ENCODE data around the gene RIMBP2. TPM values are rescaled to one million over a fixed set of nuclear protein-coding genes. Genes with fewer than 3 reads are reported as not detected.

Gene RIMBP2
- polyA plus RNA-seq, 1 donor (not counting 4 experiments of a cell fraction or from before 2014, with no cell fraction given): 0.16 TPM

- Histone ChIP-seq H3K27ac (ENCODE audit: control insufficient read depth, insufficient read depth, low read length) (no peak overlapping the region), H2AFZ (ENCODE audit: control insufficient read depth, low read length) (no peak overlapping the region), H4K20me1 (ENCODE audit: control insufficient read depth, extremely low read depth, insufficient read depth, low read length) (no peaks in the 10 kb centered on the region), H3K36me3 (ENCODE audit: control insufficient read depth in 2 of 2, extremely low read depth in 1 of 2, insufficient read depth in 2 of 2, low read length in 2 of 2) (no peaks in the 10 kb centered on the region), H3K27me3 (ENCODE audit: control insufficient read depth, extremely low read depth, insufficient read depth, low read length) (no peaks in the 10 kb centered on the region), H3K9me1 (ENCODE audit: control insufficient read depth, extremely low read depth, insufficient read depth, low read length) (no peaks in the 10 kb centered on the region), H3K9me3 (ENCODE audit: control insufficient read depth, low read depth, low read length) (peaks cover 3% of the 10 kb centered on the region), H3K4me2 (ENCODE audit: control insufficient read depth, extremely low read depth, insufficient read depth, low read depth, low read length) (no peak overlapping the region), H3K79me2 (ENCODE audit: control insufficient read depth, insufficient read depth, low read length) (no peaks in the 10 kb centered on the region), H3K4me1 (ENCODE audit: control insufficient read depth, extremely low read depth, insufficient read depth, low read length) (no peaks in the 10 kb centered on the region), H3K9ac (ENCODE audit: control insufficient read depth, extremely low read depth, insufficient read depth, low read length) (no peak overlapping the region), H3K4me3 (ENCODE audit: control insufficient read depth in 2 of 3, extremely low read depth in 1 of 3, insufficient read depth in 2 of 3, low read depth in 1 of 3, low read length in 3 of 3) (no peak overlapping the region)
- FAIRE-seq: no peak
- TF ChIP-seq, protein P1, sequence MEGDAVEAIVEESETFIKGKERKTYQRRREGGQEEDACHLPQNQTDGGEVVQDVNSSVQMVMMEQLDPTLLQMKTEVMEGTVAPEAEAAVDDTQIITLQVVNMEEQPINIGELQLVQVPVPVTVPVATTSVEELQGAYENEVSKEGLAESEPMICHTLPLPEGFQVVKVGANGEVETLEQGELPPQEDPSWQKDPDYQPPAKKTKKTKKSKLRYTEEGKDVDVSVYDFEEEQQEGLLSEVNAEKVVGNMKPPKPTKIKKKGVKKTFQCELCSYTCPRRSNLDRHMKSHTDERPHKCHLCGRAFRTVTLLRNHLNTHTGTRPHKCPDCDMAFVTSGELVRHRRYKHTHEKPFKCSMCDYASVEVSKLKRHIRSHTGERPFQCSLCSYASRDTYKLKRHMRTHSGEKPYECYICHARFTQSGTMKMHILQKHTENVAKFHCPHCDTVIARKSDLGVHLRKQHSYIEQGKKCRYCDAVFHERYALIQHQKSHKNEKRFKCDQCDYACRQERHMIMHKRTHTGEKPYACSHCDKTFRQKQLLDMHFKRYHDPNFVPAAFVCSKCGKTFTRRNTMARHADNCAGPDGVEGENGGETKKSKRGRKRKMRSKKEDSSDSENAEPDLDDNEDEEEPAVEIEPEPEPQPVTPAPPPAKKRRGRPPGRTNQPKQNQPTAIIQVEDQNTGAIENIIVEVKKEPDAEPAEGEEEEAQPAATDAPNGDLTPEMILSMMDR (optimal IDR thresholded peaks at IDR 0.05 in 1 of 3, IDR thresholded peaks at IDR 0.05 in 1 of 3, conservative IDR thresholded peaks at IDR 0.05 in 1 of 3; ENCODE audit: extremely low read depth in 1 of 3, insufficient read depth in 2 of 3, low read length in 3 of 3): no peak
- TF ChIP-seq EZH2 (IDR thresholded peaks at IDR 0.05; ENCODE audit: low read length): no peak
- dilution Hi-C loops (cut with MboI; ENCODE audit: extremely low pct_ligation_motif_present, low sequenced_read_pairs): no loop called here
- DNase-seq (ENCODE audit: low read depth, low spot score): no peak
Measured at GRCh38 chr12:130677957-130678558, 38.0 kb downstream of the RIMBP2 start.

- DNase-seq (ENCODE audit: low read depth, low spot score) (no peak), FAIRE-seq (no peak)
- no peak overlapping the region for H3K9ac ChIP-seq (ENCODE audit: control insufficient read depth, extremely low read depth, insufficient read depth, low read length)
- TF ChIP-seq EZH2 (IDR thresholded peaks at IDR 0.05; ENCODE audit: low read length): no peak
- TF ChIP-seq, protein P1 (optimal IDR thresholded peaks at IDR 0.05 in 1 of 3, IDR thresholded peaks at IDR 0.05 in 1 of 3, conservative IDR thresholded peaks at IDR 0.05 in 1 of 3; ENCODE audit: extremely low read depth in 1 of 3, insufficient read depth in 2 of 3, low read length in 3 of 3): no peak
- no peak overlapping the region for H3K4me3 ChIP-seq (ENCODE audit: control insufficient read depth in 2 of 3, extremely low read depth in 1 of 3, insufficient read depth in 2 of 3, low read depth in 1 of 3, low read length in 3 of 3)
- no peaks in the 10 kb centered on the region for H4K20me1 ChIP-seq (ENCODE audit: control insufficient read depth, extremely low read depth, insufficient read depth, low read length)
- peaks cover 3% of the 10 kb centered on the region for H3K9me3 ChIP-seq (ENCODE audit: control insufficient read depth, low read depth, low read length)
- dilution Hi-C loops (cut with MboI; ENCODE audit: extremely low pct_ligation_motif_present, low sequenced_read_pairs): no loop called here
- no peaks in the 10 kb centered on the region for H3K36me3 ChIP-seq (ENCODE audit: control insufficient read depth in 2 of 2, extremely low read depth in 1 of 2, insufficient read depth in 2 of 2, low read length in 2 of 2)
- no peak overlapping the region for H2AFZ ChIP-seq (ENCODE audit: control insufficient read depth, low read length)
- H3K27ac ChIP-seq (ENCODE audit: control insufficient read depth, insufficient read depth, low read length): no peak overlapping the region
- H3K4me2 ChIP-seq (ENCODE audit: control insufficient read depth, extremely low read depth, insufficient read depth, low read depth, low read length): no peak overlapping the region
- H3K4me1 ChIP-seq (ENCODE audit: control insufficient read depth, extremely low read depth, insufficient read depth, low read length): no peaks in the 10 kb centered on the region
- no peaks in the 10 kb centered on the region for H3K79me2 ChIP-seq (ENCODE audit: control insufficient read depth, insufficient read depth, low read length)
- H3K9me1 ChIP-seq (ENCODE audit: control insufficient read depth, extremely low read depth, insufficient read depth, low read length): no peaks in the 10 kb centered on the region
- no peaks in the 10 kb centered on the region for H3K27me3 ChIP-seq (ENCODE audit: control insufficient read depth, extremely low read depth, insufficient read depth, low read length)
Measured at GRCh38 chr12:130675791-130676190, 40.3 kb downstream of the RIMBP2 start.
